MG63 (cell line): ENCODE measurements around the gene KLHL22. TPM values are rescaled to one million over a fixed set of nuclear protein-coding genes. Genes with fewer than 3 reads are reported as not detected.
"Not testable (repeated sequence)": the region's sequence is repeated elsewhere in the genome, so short reads cannot be mapped to it uniquely, and the experiment has no call there.

Experiments
- DNase-seq: peaks from one replicate; pipeline ENCODE4 v3.0.0-alpha.2; 2020
- H3K27me3 ChIP-seq: fragments of 250-450 bp; sonication (Bioruptor Pico); 2 replicates; pipeline ENCODE4 v1.5.1; 2020; ENCODE audit warnings: mild to moderate bottlenecking, moderate library complexity
- H3K36me3 ChIP-seq: fragments of 250-450 bp; sonication (Bioruptor Pico); 2 replicates; pipeline ENCODE4 v1.5.1; 2020; ENCODE audit warnings: mild to moderate bottlenecking, moderate library complexity
- H3K4me3 ChIP-seq: fragments of 250-450 bp; sonication (Bioruptor Pico); 2 replicates; pipeline ENCODE4 v1.5.1; 2020; ENCODE audit warnings: mild to moderate bottlenecking, moderate library complexity
- H3K9me3 ChIP-seq: fragments of 250-450 bp; sonication (Bioruptor Pico); 2 replicates; pipeline ENCODE4 v1.5.1; 2020; ENCODE audit warnings: mild to moderate bottlenecking, moderate library complexity
- total RNA-seq: library from RNA; depleted of rRNA; stranded (reverse); fragments of >200 nt; shearing (Covaris generic); gene quantifications from 2 replicates; pipeline ENCODE4 v1.2.3, GENCODE V29; 2014; ENCODE audit warnings: low replicate concordance

Gene KLHL22
- total RNA-seq, 1 experiment from 2014 or later: 29.1 TPM

DNA sequence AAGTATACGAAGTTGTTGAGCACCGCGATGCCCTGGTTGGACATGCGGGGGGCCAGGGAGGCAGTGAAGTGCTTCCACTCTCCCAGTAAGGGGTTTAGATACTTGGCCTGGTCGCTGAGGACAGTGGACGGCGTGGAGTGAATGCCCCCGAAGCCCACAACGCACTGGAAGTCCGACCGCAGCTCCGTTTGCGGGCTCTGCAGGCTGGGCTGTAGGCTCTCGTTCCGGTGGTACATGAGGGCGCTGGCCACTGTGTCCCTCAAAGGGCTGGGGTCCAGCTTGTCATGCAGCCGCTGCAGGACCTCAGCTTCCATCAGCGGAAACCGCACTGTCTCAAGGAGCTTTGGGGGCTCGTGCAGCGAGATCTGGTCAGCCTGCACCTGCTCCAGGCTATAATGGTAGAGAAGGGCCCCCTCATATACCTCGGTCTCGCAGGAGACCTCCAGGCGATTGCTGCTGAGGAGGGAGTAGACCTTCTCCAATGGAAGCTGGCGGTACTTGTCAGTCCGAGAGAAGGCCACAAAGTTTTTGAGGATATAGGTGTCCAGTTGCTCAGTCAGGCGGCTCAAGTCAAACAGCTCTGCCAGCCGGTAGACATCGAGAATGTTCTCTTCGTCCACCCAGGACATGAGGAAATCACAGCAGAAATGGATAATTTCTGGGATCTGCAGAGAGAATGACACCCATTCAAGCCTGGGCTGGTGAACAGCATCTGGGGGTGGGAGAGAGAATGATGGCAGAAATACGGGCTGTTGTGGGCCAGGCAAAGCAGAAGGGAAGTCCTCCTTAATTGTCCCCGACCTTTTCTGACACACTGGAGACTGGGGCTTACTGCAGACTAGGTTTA, 30.5 kb downstream of the KLHL22 start:
- no peak for DNase-seq
- H3K4me3 ChIP-seq: no peak overlapping the region

DNA sequence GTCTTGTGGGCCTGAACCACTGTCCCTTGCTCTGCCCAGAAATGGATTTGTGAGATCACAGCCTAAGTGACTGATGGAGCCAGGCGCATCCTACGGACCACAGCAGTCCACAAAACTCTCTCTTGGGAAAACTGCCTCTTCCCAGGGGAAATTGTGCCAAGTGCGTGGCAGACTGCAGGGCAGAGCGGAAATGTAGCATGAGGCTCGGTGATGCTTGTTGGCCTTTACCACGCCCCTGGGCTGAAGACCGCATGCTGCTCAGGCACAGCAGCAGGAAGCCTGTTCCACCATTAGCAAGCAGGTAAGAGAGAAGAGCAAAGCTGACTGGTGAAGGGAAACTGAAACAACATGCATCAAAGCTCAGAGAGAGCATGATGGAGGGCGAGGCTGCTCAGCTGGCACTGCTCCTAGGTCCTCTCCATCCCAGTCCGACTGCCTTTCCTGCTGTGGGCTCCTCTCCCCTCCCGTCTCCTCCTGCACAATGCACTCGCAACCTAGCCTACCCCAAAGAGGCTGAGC, 31.4 kb downstream of the KLHL22 start:
- Histone ChIP-seq H3K4me3 (no peak overlapping the region), H3K9me3 (no peaks in the 10 kb centered on the region), H3K36me3 (peaks cover 8% of the 10 kb centered on the region), H3K27me3 (no peaks in the 10 kb centered on the region)
- no peak for DNase-seq

More for the DNA sequence above, 30.5 kb downstream of the KLHL22 start:
- H3K9me3 ChIP-seq: no peaks in the 10 kb centered on the region
- H3K27me3 ChIP-seq: no peaks in the 10 kb centered on the region
- H3K36me3 ChIP-seq: peaks cover 8% of the 10 kb centered on the region

DNA sequence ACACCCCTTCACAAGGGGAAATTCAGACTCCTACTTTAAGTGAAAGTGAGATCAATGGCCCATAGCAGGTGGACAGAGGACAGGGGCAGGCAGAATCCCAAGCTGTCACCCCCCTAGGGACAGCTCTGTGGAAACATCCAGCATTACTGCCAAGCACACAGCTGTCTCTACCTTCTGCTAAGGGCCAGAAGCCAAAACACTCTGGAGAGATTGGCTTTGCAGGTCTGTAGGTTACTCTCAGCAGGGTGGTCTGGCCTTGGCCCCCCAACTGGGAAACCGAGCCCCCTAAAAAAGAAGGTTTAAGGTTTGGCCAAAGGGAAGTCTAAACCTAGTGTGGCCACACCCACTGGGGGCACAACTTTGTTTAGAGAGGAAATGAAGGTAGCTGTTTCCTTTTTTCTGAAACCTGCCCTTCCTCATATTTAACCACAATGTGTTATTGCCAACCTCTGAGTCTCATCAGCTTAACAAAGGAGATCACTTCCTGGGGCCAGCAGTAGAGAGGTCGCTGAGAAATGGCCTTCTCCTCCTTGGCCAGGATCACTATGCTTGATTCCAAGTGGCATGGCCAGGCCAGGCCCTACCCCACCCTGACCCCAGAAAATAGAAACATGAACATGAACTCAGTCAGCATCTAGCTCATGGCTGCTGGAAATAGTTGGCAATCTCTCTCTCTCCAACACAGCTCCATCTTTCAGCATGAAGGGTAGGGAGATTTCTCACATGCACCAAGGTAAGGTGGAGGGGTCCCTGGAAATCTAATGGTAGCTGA, 32.1 kb downstream of the KLHL22 start:
- peaks cover 8% of the 10 kb centered on the region for H3K36me3 ChIP-seq
- DNase-seq: no peak
- no peak overlapping the region for H3K4me3 ChIP-seq
- H3K9me3 ChIP-seq: no peaks in the 10 kb centered on the region
- no peaks in the 10 kb centered on the region for H3K27me3 ChIP-seq

DNA sequence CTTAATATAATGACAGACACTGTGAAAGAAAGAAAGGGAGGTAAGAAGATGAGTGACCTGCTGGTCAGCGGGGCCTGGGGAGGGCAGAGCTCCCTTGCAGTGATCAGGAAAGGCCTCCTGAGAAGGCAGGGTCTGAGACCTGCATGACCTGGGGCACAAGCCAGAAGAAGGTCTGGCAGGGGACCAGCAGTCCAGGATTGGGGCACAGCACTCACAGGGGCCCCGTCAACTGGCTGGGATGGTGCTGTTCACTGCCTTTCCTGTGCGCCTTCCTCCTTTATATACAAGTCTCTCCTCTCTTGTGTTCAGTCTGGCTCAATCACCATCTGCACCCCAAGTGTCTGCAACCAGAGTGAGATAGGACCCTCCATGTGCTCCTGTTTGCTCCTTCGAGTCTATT, 35.7 kb downstream of the KLHL22 start:
- H3K9me3 ChIP-seq: no peaks in the 10 kb centered on the region
- DNase-seq: no peak
- no peak overlapping the region for H3K4me3 ChIP-seq
- H3K27me3 ChIP-seq: no peaks in the 10 kb centered on the region
- H3K36me3 ChIP-seq: peaks cover 18% of the 10 kb centered on the region

DNA sequence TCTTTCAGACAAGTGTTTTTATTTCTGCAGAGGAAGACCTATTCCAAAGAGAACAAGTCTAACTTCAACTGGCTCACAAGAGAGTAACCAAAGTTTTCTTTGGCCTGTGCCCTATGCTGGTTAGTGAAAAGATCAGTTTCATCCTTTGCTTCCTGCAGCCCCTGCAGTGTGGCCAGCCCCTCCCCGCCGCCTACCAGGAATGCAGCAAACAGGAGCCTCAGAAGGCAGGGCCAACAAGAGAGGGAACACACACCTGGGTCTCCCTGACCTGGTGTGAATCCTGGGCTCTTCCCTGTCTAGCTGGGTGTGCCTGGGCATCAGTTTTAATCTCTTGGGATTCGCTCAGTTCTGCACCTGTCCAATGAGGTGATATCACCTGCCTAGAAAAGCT, 36.4 kb downstream of the KLHL22 start:
- H3K4me3 ChIP-seq: no peak overlapping the region
- H3K9me3 ChIP-seq: no peaks in the 10 kb centered on the region
- H3K27me3 ChIP-seq: no peaks in the 10 kb centered on the region
- DNase-seq: no peak
- H3K36me3 ChIP-seq: peaks cover 15% of the 10 kb centered on the region

DNA sequence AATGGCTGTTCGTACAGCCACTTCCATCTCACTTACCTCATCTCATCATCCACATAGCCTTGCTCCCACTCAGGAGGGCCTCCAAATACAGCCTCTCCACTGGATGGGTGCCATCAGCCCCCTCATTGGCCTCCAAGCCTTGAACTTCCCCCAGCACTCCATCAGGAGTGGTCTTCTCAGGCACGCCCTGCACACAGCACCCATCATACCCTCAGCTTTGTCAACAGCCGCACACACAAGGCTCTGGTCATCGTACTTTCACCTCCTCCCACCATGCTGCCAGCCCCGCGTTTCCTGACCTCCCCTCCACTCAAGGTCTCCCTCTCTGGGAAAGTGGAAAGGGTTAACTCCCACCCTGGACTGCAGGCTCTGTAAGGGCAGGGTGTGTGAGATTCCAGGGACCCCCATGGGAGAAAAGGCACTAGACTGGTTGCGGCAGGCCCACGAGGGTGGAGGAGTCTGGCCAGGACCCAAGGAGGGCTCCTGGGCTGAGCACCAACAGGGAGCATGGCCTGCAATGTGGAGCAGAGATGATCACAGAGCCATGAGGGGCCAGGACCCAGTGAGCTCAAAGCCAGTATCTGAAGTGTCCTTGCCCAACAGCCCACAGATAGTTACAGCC, 37.0 kb downstream of the KLHL22 start:
- no peak overlapping the region for H3K4me3 ChIP-seq
- H3K27me3 ChIP-seq: no peaks in the 10 kb centered on the region
- no peaks in the 10 kb centered on the region for H3K9me3 ChIP-seq
- peaks cover 15% of the 10 kb centered on the region for H3K36me3 ChIP-seq
- no peak for DNase-seq

DNA sequence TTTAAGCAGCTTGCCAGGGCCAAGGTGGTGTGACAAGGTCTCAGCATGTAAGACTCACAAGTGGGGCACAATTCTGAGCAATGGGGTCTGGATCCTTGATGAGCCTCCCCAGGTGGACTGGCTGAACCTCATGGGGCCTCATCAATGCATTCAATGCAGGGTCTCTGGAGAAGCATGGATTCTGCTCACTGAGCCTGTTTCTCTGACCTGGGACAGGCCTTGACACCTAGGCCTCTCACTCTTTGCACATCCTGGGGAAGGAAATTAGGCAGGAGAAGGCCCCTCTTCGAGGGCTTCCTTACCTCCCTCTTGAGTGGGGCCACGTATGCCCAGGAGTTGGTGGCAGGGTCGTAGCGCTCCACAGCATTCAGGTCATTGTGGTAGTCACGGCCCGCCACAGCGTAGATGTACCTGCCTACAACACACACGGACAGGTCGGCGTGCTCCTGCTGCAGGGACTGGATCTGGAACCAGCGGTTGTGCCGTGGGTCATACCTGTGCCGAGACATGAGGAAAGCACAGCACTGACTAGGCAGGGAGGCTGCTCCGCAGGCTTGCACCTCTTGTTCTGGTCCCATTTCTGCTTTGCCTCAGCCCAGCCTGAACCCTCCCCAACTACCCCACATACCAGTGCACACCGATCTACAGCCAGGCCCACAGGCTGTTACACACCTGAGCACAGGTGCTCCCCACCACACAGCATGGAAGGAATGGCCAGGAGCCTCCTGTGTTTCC, 37.9 kb downstream of the KLHL22 start:
- H3K4me3 ChIP-seq: no peak overlapping the region
- peaks cover 15% of the 10 kb centered on the region for H3K36me3 ChIP-seq
- no peaks in the 10 kb centered on the region for H3K9me3 ChIP-seq
- no peaks in the 10 kb centered on the region for H3K27me3 ChIP-seq
- no peak for DNase-seq

DNA sequence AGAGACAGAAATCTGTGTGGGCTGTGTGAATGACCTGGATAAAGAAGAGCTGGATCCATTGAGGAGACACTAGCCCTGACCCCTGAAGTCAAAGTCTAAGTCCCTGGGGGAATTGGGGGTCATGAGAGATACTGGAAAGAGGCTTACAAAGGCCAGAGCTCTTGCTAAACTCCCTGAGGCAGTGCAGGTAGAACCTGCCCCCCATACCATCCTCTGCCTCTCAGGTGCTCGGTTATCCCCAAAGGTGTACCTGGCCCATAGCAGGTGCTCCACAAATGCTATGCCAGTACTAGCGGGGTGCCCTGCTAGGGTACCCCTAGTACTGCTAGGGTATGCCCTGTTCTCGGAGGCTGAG, 38.9 kb downstream of the KLHL22 start:
- no peaks in the 10 kb centered on the region for H3K9me3 ChIP-seq
- no peak for DNase-seq
- no peak overlapping the region for H3K4me3 ChIP-seq
- H3K27me3 ChIP-seq: no peaks in the 10 kb centered on the region
- H3K36me3 ChIP-seq: peaks cover 15% of the 10 kb centered on the region

DNA sequence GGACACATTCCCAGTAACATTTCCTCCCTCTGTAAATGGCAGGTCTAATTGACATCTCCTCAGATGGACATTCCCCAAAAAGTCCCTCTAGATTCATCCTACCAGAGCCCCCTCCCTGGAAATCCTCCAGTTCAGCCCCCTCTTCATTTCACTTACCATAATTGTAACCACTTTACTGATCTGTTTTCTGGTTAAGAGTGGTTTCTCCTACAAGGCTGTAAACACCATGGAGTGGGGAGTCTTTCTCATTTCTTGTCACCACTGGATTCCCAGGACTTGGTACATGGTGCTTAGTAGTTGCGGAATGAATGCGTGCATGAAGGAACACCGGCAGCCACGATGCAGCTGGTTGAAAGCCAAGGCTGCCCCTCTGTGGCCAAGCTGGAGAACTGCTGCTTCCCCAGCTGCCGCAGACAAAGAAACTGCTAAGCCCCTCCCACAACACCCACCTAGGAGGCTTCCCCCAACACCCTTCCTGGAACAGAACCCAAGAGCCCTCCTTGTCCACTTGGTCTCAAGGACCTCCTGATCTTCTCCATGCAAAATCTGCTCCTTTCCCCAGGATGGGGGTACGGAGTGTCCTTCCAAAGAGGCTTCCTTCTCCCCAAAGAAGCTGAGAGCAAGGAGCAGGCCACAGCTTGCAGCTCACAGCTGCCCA, 39.4 kb downstream of the KLHL22 start:
- H3K27me3 ChIP-seq: no peaks in the 10 kb centered on the region
- no peak overlapping the region for H3K4me3 ChIP-seq
- peaks cover 15% of the 10 kb centered on the region for H3K36me3 ChIP-seq
- H3K9me3 ChIP-seq: no peaks in the 10 kb centered on the region
- peak; percentile 71 for DNase-seq

DNA sequence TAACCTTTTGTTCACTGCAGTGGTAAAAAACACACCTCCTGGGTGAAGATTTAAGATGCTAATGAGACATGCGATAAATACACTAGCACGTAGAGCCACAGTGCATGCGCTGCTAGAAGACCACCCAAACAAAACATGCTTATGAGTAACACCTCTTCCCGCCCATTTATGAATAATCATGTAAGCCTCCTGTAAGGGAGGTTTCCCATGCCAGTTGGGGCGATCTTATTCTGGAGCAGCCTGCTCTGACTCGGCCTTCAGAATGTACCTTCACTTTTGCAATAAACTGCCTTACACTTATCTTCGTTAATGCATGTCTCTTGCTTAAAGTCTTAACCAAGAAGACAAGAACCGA, 39.9 kb downstream of the KLHL22 start:
- peaks cover 11% of the 10 kb centered on the region for H3K36me3 ChIP-seq
- no peaks in the 10 kb centered on the region for H3K9me3 ChIP-seq
- H3K27me3 ChIP-seq: no peaks in the 10 kb centered on the region
- DNase-seq: no peak
- no peak overlapping the region for H3K4me3 ChIP-seq

DNA sequence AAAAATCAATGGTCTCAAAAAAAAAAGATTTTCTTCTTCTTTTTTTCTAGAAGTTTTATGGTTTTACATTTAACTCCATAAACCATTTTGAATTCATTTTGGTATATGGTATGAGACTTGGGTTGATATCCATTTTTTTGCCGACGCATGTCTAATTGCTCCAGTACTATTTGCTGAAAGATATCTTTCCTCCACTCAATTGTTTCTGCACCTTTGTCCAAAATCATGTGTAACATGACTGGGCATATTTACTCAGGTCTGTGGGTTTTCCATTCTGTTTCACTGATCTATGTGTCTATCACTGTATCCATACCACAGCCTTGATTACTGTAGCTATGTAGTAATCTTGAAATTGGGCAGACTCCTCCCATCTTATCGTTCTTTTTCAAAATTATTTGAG, 42.4 kb downstream of the KLHL22 start:
- Histone ChIP-seq H3K9me3 (no peaks in the 10 kb centered on the region), H3K27me3 (no peaks in the 10 kb centered on the region), H3K4me3 (no peak overlapping the region), H3K36me3 (peaks cover 10% of the 10 kb centered on the region)
- DNase-seq: no peak

DNA sequence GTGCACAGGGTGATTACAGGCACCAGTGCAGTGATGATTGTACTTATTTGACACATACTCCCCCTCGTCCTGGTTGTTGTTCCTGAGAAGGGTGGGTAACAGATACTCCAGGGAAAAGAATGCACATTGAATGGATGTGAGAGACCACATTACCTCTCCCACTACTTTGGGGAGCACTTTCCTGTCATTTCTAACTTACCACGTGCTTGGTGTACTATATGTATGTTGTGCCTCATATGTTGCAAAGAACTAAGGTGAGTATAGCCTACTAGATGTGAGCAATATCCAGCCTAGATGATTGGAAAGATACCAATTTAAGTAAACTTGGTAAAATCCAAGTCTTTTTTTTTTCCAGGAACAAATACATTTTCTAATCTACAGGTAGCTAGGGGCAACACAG, 43.7 kb downstream of the KLHL22 start:
- no peak for DNase-seq
- H3K27me3 ChIP-seq: no peaks in the 10 kb centered on the region

DNA sequence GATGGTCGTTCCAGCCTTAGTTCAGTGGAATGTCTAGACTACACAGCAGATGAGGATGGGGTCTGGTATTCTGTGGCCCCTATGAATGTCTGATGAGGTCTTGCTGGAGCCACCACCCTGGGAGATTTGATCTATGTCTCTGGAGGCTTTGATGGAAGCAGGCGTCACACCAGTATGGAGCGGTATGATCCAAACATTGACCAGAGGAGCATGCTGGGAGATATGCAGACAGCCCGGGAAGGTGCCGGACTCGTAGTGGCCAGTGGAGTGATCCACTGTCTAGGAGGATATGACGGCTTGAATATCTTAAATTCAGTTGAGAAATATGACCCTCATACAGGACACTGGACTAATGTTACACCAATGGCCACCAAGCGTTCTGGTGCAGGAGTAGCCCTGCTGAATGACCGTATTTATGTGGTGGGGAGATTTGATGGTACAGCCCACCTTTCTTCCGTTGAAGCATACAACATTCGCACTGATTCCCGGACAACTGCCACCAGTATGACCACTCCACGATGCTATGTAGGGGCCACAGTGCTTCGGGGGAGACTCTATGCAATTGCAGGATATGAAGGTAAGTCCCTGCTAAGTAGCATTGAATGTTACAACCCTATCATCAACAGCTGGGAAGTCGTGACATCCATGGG, 44.3 kb downstream of the KLHL22 start:
- H3K4me3 ChIP-seq, DNase-seq, H3K9me3 ChIP-seq, H3K36me3 ChIP-seq, H3K27me3 ChIP-seq: not testable (repeated sequence)

More for the DNA sequence above, 43.7 kb downstream of the KLHL22 start:
- Histone ChIP-seq H3K36me3 (peaks cover 9% of the 10 kb centered on the region), H3K9me3 (no peaks in the 10 kb centered on the region), H3K4me3 (no peak overlapping the region)

DNA sequence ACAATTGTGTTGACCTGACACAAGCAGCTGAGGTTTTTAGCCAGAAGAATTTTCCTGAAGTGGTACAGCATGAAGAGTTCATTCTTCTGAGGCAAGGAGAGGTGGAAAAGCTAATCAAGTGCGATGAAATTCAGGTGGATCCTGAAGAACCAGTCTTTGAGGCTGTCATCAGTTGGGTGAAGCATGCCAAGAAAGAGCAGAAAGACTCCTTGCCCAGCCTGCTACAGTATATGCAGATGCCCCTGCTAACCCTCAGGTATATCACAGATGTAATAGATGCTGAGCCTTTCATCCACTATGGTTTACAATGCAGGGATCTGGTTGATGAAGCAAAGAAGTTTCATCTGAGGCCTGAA, 45.1 kb downstream of the KLHL22 start:
- Histone ChIP-seq H3K27me3 (no peaks in the 10 kb centered on the region), H3K4me3 (no peak overlapping the region), H3K9me3 (no peaks in the 10 kb centered on the region), H3K36me3 (peaks cover under 1% of the 10 kb centered on the region)
- DNase-seq: no peak

DNA sequence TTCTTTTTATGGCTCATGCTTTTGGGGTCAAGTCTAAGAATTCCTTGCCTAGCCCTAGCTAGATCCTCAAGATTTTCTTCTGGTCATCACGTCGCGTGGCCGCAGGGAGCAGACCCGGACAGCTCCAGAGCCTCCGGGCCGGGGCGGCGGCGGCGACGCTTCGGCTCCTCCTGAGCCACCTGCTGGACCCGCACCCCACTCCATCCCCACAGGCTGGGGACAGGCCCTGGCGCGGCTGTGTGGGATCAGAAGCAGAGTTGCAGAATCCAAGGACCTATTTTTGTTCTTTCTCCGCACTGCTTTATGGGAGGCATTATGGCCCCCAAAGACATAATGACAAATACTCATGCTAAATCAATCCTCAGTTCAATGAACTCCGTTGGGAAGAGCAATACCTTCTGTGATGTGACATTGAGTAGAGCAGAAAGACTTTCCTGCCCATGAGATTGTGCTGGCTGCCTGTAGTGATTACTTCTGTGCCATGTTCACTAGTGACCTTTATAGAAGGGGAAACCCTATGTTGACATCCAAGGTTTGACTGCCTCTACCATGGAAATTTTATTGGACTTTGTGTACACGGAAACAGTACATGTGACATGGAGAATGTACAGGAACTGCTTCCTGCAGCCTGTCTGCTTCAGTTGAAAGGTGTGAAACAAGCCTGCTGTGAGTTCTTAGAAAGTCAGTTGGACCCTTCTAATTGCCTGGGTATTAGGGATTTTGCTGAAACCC, 45.6 kb downstream of the KLHL22 start:
- DNase-seq: no peak
- Histone ChIP-seq H3K27me3 (no peaks in the 10 kb centered on the region), H3K9me3 (no peaks in the 10 kb centered on the region), H3K4me3 (no peak overlapping the region), H3K36me3 (no peaks in the 10 kb centered on the region)
